Tibial nerve (tissue), 4 donors: Measurements from ENCODE around the gene COL6A2. TPM values are rescaled to one million over a fixed set of nuclear protein-coding genes. Genes with fewer than 3 reads are reported as not detected.

Experiments used
- DNase-seq, 2 donors: peaks; one replicate each; pipeline ENCODE4 v3.0.0-alpha.2; 2019; ENCODE audit warnings: low spot score in 2 of 2
- H3K27ac ChIP-seq, 4 donors: fragments of 200-600 bp; sonication (generic) in 3 of 4; one replicate each; pipeline ENCODE4 v1.5.1; 2017 to 2019; ENCODE audit warnings: mild to moderate bottlenecking in 1 of 4
- H3K27me3 ChIP-seq, 2 donors: fragments of 200-600 bp; sonication (generic) in 1 of 2; one replicate each; pipeline versions ENCODE4 v1.5.1 to v1.6.0; 2017 to 2019
- H3K36me3 ChIP-seq, 3 donors: fragments of 200-600 bp; sonication (generic); one replicate each; pipeline ENCODE4 v1.5.1; 2018 to 2019
- H3K4me1 ChIP-seq, 4 donors: fragments of 200-600 bp; sonication (generic) in 3 of 4; one replicate each; pipeline ENCODE4 v1.5.1; 2017 to 2019
- H3K4me3 ChIP-seq, 4 donors: fragments of 200-600 bp; sonication (generic) in 3 of 4; one replicate each; pipeline ENCODE4 v1.5.1; 2017 to 2019; ENCODE audit warnings: mild to moderate bottlenecking in 1 of 4, moderate library complexity in 1 of 4
- H3K9me3 ChIP-seq, 4 donors: fragments of 200-600 bp; sonication (generic) in 3 of 4; one replicate each; pipeline ENCODE4 v1.5.1; 2017 to 2019
- EP300 ChIP-seq, 2 donors: sonication (generic); formaldehyde crosslinking; IDR thresholded peaks; one replicate each; pipeline ENCODE4 v1.6.1; 2017; ENCODE audit warnings: antibody characterized with exemption in 2 of 2, mild to moderate bottlenecking in 1 of 2
- POLR2A ChIP-seq, 2 donors: fragments of 450-650 bp; IDR thresholded peaks; one replicate each; pipeline ENCODE4 v1.6.1; 2017; ENCODE audit warnings: antibody characterized with exemption in 2 of 2, mild to moderate bottlenecking in 2 of 2, moderate library complexity in 2 of 2
- WGBS, 2 donors: methylation state at CpG; one replicate each; pipeline ENCODE4 v1.1.5; 2018; 5-methylcytosine and 5-hydroxymethylcytosine counted together
- total RNA-seq, 4 donors: library from RNA; depleted of rRNA; stranded (reverse); fragments of >200 nt; gene quantifications; one replicate each; pipeline ENCODE4 v1.1.0, GENCODE V29; 2016
- TF ChIP-seq, protein P1 (sequence below), 5 experiments: fragments of 200-600 bp in 3 of 5; fragments of 450-650 bp in 2 of 5; sonication (generic) in 3 of 5; IDR thresholded peaks; one replicate each; pipeline ENCODE4 v1.5.1; 2016 to 2019; ENCODE audit warnings: antibody characterized with exemption in 5 of 5, mild to moderate bottlenecking in 3 of 5, moderate library complexity in 2 of 5

COL6A2 gene
- total RNA-seq, 4 donors from 2014 or later, result 470 to 1,210 (median 744) TPM

DNA sequence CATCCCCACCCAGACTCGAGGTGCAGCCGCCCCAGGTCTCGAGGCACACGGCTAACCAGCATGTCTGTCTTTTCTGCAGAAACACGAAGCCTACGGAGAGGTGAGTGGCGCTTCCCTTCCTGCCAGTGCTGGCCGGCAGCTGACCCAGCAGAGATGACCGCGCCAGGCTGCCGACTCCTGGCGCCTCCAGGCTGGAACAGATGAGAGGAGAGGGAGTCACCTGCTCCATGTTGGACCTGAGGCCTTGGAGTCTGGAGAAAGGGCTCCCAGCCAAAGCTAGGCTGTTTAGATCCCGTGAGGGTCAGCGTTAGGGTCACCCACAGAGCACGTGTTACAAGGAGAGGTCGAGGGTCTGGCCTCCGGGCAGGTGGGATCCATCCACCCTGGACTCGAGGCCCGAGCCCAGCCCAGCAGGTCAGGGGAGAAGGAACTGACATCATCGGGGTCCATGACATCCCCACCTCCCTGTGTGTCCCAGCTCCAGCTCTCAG lies 14.9 kb downstream of the COL6A2 start:
- WGBS, 2 donors, result 89 to 90% methylated on average over 12 to 19 of the region's 20 CpGs
- DNase-seq, result peak in 1 of 2 donors; percentile 2
- Histone ChIP-seq H3K36me3 (peaks cover 4 to 61% (median 14%) of the 10 kb centered on the region in 3 donors), H3K4me3 (no peak overlapping the region), H3K27me3 (no peaks in the 10 kb centered on the region), H3K4me1 (peaks cover 0 to 35% (median 0%) of the 10 kb centered on the region in 4 donors), H3K9me3 (peaks cover 0 to 14% (median 0%) of the 10 kb centered on the region in 4 donors), H3K27ac (no peak overlapping the region)
- no peak for TF ChIP-seq POLR2A (IDR thresholded peaks at IDR 0.05)
- no peak for TF ChIP-seq EP300 (IDR thresholded peaks at IDR 0.05)
- TF ChIP-seq, protein P1, sequence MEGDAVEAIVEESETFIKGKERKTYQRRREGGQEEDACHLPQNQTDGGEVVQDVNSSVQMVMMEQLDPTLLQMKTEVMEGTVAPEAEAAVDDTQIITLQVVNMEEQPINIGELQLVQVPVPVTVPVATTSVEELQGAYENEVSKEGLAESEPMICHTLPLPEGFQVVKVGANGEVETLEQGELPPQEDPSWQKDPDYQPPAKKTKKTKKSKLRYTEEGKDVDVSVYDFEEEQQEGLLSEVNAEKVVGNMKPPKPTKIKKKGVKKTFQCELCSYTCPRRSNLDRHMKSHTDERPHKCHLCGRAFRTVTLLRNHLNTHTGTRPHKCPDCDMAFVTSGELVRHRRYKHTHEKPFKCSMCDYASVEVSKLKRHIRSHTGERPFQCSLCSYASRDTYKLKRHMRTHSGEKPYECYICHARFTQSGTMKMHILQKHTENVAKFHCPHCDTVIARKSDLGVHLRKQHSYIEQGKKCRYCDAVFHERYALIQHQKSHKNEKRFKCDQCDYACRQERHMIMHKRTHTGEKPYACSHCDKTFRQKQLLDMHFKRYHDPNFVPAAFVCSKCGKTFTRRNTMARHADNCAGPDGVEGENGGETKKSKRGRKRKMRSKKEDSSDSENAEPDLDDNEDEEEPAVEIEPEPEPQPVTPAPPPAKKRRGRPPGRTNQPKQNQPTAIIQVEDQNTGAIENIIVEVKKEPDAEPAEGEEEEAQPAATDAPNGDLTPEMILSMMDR (IDR thresholded peaks at IDR 0.05), result no peak

GRCh38 chr21:46113497-46114176 lies 15.7 kb downstream of the COL6A2 start:
- TF ChIP-seq, protein P1 (IDR thresholded peaks at IDR 0.05), result no peak
- TF ChIP-seq POLR2A (IDR thresholded peaks at IDR 0.05), result no peak
- TF ChIP-seq EP300 (IDR thresholded peaks at IDR 0.05), result no peak
- no peak overlapping the region for H3K27ac ChIP-seq
- peaks cover 4 to 70% (median 14%) of the 10 kb centered on the region in 3 donors for H3K36me3 ChIP-seq
- DNase-seq, result peak in 1 of 2 donors; percentile 3
- H3K4me1 ChIP-seq, result peaks cover 0 to 34% (median 0%) of the 10 kb centered on the region in 4 donors
- H3K27me3 ChIP-seq, result no peaks in the 10 kb centered on the region
- 92 to 97% methylated on average over 16 of the region's 16 CpGs for WGBS, 2 donors
- no peak overlapping the region for H3K4me3 ChIP-seq
- H3K9me3 ChIP-seq, result peaks cover 0 to 6% (median 0%) of the 10 kb centered on the region in 4 donors

DNA sequence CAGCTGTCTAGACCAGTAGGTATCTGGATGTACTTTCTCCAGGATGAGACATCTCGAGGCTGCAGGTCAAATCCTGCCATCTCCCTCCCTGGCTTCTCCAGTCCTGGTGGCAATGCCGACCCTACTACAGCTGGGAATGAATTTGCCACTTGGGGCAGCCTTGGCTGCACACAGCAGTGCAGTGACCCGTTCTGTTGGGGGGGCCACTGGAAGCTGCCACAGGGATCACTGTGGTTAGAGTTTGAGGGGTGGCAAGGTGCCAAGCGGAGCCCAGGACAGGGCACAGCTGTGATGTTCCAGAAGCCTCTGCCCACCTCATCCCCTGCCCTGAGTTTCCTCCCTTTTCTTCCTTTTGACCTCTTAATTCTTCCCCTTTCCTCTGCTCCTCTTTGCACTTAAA lies 17.1 kb downstream of the COL6A2 start:
- Histone ChIP-seq H3K4me3 (no peak overlapping the region), H3K36me3 (peaks cover 4 to 83% (median 14%) of the 10 kb centered on the region in 3 donors), H3K4me1 (peaks cover 0 to 21% (median 0%) of the 10 kb centered on the region in 4 donors), H3K9me3 (peaks cover 0 to 6% (median 0%) of the 10 kb centered on the region in 4 donors), H3K27ac (no peak overlapping the region), H3K27me3 (no peaks in the 10 kb centered on the region)
- WGBS, 2 donors, result 91 to 93% methylated on average over 4 of the region's 4 CpGs
- no peak for TF ChIP-seq POLR2A (IDR thresholded peaks at IDR 0.05)
- TF ChIP-seq, protein P1 (IDR thresholded peaks at IDR 0.05), result no peak
- no peak for TF ChIP-seq EP300 (IDR thresholded peaks at IDR 0.05)
- peak in 1 of 2 donors; percentile 11 for DNase-seq

DNA sequence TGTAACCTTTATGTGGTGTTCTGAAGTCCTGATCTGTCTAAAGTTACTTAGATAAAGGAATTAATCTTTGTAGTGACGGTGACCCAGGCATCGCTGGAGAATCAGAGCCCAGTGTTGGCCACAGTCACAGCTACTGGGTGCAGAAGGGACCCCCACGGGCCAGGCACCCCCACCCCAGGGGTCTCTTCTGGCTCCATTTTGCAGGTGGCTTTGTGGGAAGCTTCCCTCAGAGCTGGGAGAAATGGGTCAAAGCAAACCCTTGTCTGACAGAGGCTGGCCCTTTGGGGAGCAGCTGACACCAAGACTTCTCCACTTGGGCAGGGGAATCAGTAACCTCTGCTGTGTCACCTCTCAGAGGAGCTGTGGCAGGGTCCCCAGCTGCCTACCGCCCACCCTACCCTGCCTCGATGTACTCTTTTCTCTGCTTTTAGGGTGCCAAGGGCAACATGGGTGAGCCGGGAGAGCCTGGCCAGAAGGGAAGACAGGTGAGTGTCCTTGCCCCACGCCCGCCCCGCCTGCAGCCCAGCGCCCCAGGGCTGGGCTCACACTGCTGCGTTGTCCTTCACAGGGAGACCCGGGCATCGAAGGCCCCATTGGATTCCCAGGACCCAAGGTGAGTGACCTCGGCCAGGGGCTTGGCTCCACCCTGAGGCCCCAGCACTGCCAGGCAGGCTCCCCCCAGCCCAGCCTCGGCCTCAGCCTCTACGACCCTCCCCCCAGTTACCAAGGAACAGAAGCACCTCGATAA lies 17.7 kb downstream of the COL6A2 start:
- TF ChIP-seq, protein P1 (IDR thresholded peaks at IDR 0.05), result no peak
- TF ChIP-seq POLR2A (IDR thresholded peaks at IDR 0.05), result no peak
- TF ChIP-seq EP300 (IDR thresholded peaks at IDR 0.05), result no peak
- Histone ChIP-seq H3K27ac (peak overlapping the region in 1 of 4 donors; percentile 43), H3K4me3 (no peak overlapping the region), H3K36me3 (peaks cover 4 to 90% (median 14%) of the 10 kb centered on the region in 3 donors), H3K27me3 (no peaks in the 10 kb centered on the region), H3K9me3 (peaks cover 0 to 6% (median 0%) of the 10 kb centered on the region in 4 donors), H3K4me1 (peaks cover 0 to 15% (median 0%) of the 10 kb centered on the region in 4 donors)
- 96% methylated on average over 7 to 15 of the region's 17 CpGs for WGBS, 2 donors
- DNase-seq, result peak in 1 of 2 donors; percentile 10
